PC-9 (cell line): ENCODE data around the gene ASTN2. TPM values are rescaled to one million over a fixed set of nuclear protein-coding genes. Genes with fewer than 3 reads are reported as not detected.

Experiments
- BruUV-seq: library from RNA; stranded (reverse); fragments of 400-500 nt; replicated peaks from 2 replicates; lab custom pipeline; 2021; lab: Mats Ljungman, UMichigan
- CTCF ChIA-PET: fragments of 300-600 bp; sonication (Branson Sonifier 250); formaldehyde crosslinking; loops from one replicate; lab custom pipeline; 2022; ENCODE audit warnings: antibody characterized with exemption; lab: Charles Lee
- POLR2A ChIA-PET: fragments of 300-600 bp; sonication (Branson Sonifier 250); formaldehyde crosslinking; loops from one replicate; lab custom pipeline; 2022; ENCODE audit warnings: antibody characterized with exemption; ENCODE audit not compliant: unreplicated experiment; lab: Charles Lee
- DNase-seq, 2 experiments: peaks; one replicate each; pipeline versions ENCODE4 v3.0.0 to v3.0.0-alpha.2; 2015 to 2022; ENCODE audit warnings: mixed read lengths in 1 of 2
- H2AFZ ChIP-seq: fragments of 200-600 bp; sonication (generic); 2 replicates; pipeline ENCODE4 v1.8.1; 2017; ENCODE audit warnings: antibody characterized with exemption
- H3F3A ChIP-seq: fragments of 200-600 bp; sonication (generic); 2 replicates; pipeline ENCODE4 v1.8.1; 2017; ENCODE audit warnings: antibody characterized with exemption, mild to moderate bottlenecking, low read depth; ENCODE audit not compliant: insufficient read depth
- H3K27ac ChIP-seq: fragments of 200-600 bp; sonication (generic); 2 replicates; pipeline ENCODE4 v1.6.1; 2016; ENCODE audit warnings: mixed run types
- H3K27me3 ChIP-seq: fragments of 200-600 bp; sonication (generic); 2 replicates; pipeline ENCODE4 v1.6.1; 2016; ENCODE audit warnings: low read depth, mixed run types; ENCODE audit not compliant: insufficient read depth
- H3K36me3 ChIP-seq: fragments of 200-600 bp; sonication (generic); 2 replicates; pipeline ENCODE4 v1.6.1; 2016; ENCODE audit warnings: low read depth, mixed run types
- H3K4me1 ChIP-seq: fragments of 200-600 bp; sonication (generic); replicated peaks from 2 replicates; pipeline ENCODE4 v1.6.1; 2016; ENCODE audit warnings: mixed run types; ENCODE audit not compliant: insufficient read depth
- H3K4me2 ChIP-seq: fragments of 200-600 bp; sonication (generic); 2 replicates; pipeline ENCODE4 v1.6.1; 2017; ENCODE audit warnings: mixed run types
- H3K4me3 ChIP-seq: fragments of 200-600 bp; sonication (generic); 2 replicates; pipeline ENCODE4 v1.6.1; 2016; ENCODE audit warnings: mixed run types
- H3K79me2 ChIP-seq: fragments of 200-600 bp; sonication (generic); 2 replicates; pipeline ENCODE4 v1.6.1; 2017; ENCODE audit warnings: low read depth, mixed run types
- H3K9me2 ChIP-seq: fragments of 200-600 bp; sonication (generic); 2 replicates; pipeline ENCODE4 v1.8.1; 2017; ENCODE audit warnings: mild to moderate bottlenecking; ENCODE audit not compliant: insufficient read depth
- H3K9me3 ChIP-seq: fragments of 200-600 bp; sonication (generic); 2 replicates; pipeline ENCODE4 v1.8.1; 2016; ENCODE audit warnings: low read depth; ENCODE audit not compliant: insufficient read depth
- H4K20me1 ChIP-seq: fragments of 200-600 bp; sonication (generic); 2 replicates; pipeline ENCODE4 v1.8.1; 2017; ENCODE audit not compliant: insufficient read depth
- EZH2 ChIP-seq: fragments of 200-600 bp; sonication (generic); IDR thresholded peaks from 2 replicates; pipeline ENCODE4 v1.8.0; 2017; ENCODE audit warnings: antibody characterized with exemption, low read depth
- intact Hi-C: fragments of 100-400 bp; cut with micrococcal nuclease; formaldehyde crosslinking; loops from one replicate; pipeline ENCODE4 v1.10.0; 2022; ENCODE audit not compliant: unreplicated experiment
- total RNA-seq: library from RNA; stranded (reverse); gene quantifications from 2 replicates; pipeline ENCODE4 v1.2.3, GENCODE V29; 2021
- TF ChIP-seq, protein P1 (sequence below): fragments of 200-600 bp; sonication (generic); conservative IDR thresholded peaks from 2 replicates; pipeline ENCODE4 v1.6.1; 2017; ENCODE audit warnings: mixed run types, antibody characterized with exemption, mild to moderate bottlenecking, moderate library complexity

ASTN2 gene
- total RNA-seq, 1 experiment from 2014 or later = 6.2 TPM

- POLR2A ChIA-PET = no interaction called here
- no peak for DNase-seq
These were observed 1020.8 kb downstream of the ASTN2 start for GRCh38 chr9:116394070-116394469.

GRCh38 chr9:116393198-116393597 lies 1021.7 kb downstream of the ASTN2 start:
- no peak overlapping the region for H3K27ac ChIP-seq
- no peaks in the 10 kb centered on the region for H3K36me3 ChIP-seq
- ChIA-PET CTCF (no interaction called here), POLR2A (no interaction called here)
- no peak for DNase-seq
- H3K9me3 ChIP-seq = no peaks in the 10 kb centered on the region
- no peaks in the 10 kb centered on the region for H4K20me1 ChIP-seq
- intact Hi-C loops = no loop called here
- H3K4me2 ChIP-seq = no peak overlapping the region
- no peak overlapping the region for H3K4me3 ChIP-seq
- no peaks in the 10 kb centered on the region for H3K4me1 ChIP-seq
- TF ChIP-seq, protein P1, sequence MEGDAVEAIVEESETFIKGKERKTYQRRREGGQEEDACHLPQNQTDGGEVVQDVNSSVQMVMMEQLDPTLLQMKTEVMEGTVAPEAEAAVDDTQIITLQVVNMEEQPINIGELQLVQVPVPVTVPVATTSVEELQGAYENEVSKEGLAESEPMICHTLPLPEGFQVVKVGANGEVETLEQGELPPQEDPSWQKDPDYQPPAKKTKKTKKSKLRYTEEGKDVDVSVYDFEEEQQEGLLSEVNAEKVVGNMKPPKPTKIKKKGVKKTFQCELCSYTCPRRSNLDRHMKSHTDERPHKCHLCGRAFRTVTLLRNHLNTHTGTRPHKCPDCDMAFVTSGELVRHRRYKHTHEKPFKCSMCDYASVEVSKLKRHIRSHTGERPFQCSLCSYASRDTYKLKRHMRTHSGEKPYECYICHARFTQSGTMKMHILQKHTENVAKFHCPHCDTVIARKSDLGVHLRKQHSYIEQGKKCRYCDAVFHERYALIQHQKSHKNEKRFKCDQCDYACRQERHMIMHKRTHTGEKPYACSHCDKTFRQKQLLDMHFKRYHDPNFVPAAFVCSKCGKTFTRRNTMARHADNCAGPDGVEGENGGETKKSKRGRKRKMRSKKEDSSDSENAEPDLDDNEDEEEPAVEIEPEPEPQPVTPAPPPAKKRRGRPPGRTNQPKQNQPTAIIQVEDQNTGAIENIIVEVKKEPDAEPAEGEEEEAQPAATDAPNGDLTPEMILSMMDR = no peak
- no peak for TF ChIP-seq EZH2
- H3K9me2 ChIP-seq = 0 out of 2 replicates have a peak, but pooled peaks cover 5% of the 10 kb centered on the region
- H3K27me3 ChIP-seq = no peaks in the 10 kb centered on the region
- no peaks in the 10 kb centered on the region for H3K79me2 ChIP-seq
- no peak overlapping the region for H2AFZ ChIP-seq
- BruUV-seq = no TSS peak
- H3F3A ChIP-seq = no peaks in the 10 kb centered on the region

More at GRCh38 chr9:116394070-116394469, 1020.8 kb downstream of the ASTN2 start:
- H2AFZ ChIP-seq = no peak overlapping the region
- intact Hi-C loops = no loop called here
- H3K4me1 ChIP-seq = no peaks in the 10 kb centered on the region
- no peaks in the 10 kb centered on the region for H3K9me3 ChIP-seq
- H3K36me3 ChIP-seq = no peaks in the 10 kb centered on the region
- no peak overlapping the region for H3K4me3 ChIP-seq
- CTCF ChIA-PET = no interaction called here
- H3K4me2 ChIP-seq = no peak overlapping the region
- H3K27ac ChIP-seq = no peak overlapping the region
- TF ChIP-seq EZH2 = no peak
- TF ChIP-seq, protein P1 = no peak
- H3K27me3 ChIP-seq = no peaks in the 10 kb centered on the region
- no peaks in the 10 kb centered on the region for H4K20me1 ChIP-seq
- H3K79me2 ChIP-seq = no peaks in the 10 kb centered on the region
- H3F3A ChIP-seq = no peaks in the 10 kb centered on the region
- no TSS peak for BruUV-seq
- H3K9me2 ChIP-seq = no peaks in the 10 kb centered on the region

GRCh38 chr9:116391306-116391900 lies 1023.5 kb downstream of the ASTN2 start:
- no peak for DNase-seq
- Histone ChIP-seq H3K4me1 (no peaks in the 10 kb centered on the region), H3K27ac (no peak overlapping the region), H3K4me2 (no peak overlapping the region), H2AFZ (no peak overlapping the region), H3F3A (no peaks in the 10 kb centered on the region), H3K9me3 (no peaks in the 10 kb centered on the region), H3K27me3 (no peaks in the 10 kb centered on the region), H3K79me2 (no peaks in the 10 kb centered on the region), H3K36me3 (no peaks in the 10 kb centered on the region), H3K9me2 (0 out of 2 replicates have a peak, but pooled peaks cover 5% of the 10 kb centered on the region), H3K4me3 (no peak overlapping the region), H4K20me1 (no peaks in the 10 kb centered on the region)
- no peak for TF ChIP-seq EZH2
- TF ChIP-seq, protein P1 = no peak
- intact Hi-C loops = no loop called here
- ChIA-PET POLR2A (no interaction called here), CTCF (no interaction called here)
- BruUV-seq = no TSS peak
